Dermis microvascular lymphatic vessel endothelial cell (primary cell): ENCODE results near the gene CCDC85C. TPM values are rescaled to one million over a fixed set of nuclear protein-coding genes. Genes with fewer than 3 reads are reported as not detected.

Experiments
- DNase-seq, 2 donors: peaks; one replicate each; pipeline versions ENCODE4 v3.0.0 to v3.0.0-alpha.2; 2010; ENCODE audit warnings: low read depth in 2 of 2
- total RNA-seq: library from RNA; depleted of rRNA; stranded (reverse); fragments of >200 nt; gene quantifications from 2 replicates; pipeline ENCODE4 v1.2.1, GENCODE V29; 2014

The CCDC85C gene
- total RNA-seq, 1 donor from 2014 or later = 5.5 TPM

DNA sequence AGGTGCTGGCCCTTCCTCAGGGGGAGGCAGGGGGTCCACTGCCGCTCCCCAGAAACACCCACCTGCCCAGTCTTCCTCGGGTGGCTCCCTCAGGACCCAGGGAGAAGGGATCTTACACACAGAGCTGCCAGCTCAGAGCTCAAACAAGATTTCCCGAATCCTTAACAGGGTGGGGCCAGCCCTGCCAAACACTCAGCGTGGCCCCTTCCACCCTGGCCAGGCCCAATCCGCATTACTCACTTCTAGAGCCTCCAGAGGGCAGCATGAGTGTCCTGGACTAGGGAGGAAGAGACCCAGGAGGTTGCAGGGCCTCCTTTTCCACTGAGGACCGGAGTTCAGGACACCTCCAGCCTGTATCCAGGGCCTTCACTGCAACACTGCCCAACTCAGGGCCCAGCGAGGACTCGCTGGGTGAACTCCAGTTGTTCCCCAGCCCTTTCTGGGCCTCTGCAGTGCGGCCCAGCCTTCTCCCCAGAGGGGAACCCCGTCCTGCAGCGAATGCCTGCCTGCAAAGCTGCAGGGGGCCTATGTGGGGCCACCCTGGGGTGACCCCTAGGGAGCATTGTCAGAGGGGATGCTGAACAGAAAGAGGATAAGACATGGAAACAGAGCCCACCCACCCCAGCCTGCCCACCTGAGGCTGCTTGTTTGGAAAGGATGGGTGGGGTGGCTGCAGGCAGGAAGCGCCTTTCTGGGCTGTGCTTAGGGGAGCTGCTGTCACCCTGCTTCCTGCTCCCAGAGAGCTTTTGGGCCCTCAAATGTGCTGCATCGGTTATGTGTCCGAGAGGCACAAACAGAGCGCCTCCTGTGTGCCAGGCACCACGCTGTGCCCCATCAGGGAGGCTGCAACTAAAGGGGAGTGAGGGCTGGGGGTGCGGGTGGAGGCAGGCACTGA lies 79.0 kb downstream of the CCDC85C start:
- peak in 1 of 2 donors; percentile 43 for DNase-seq

DNA sequence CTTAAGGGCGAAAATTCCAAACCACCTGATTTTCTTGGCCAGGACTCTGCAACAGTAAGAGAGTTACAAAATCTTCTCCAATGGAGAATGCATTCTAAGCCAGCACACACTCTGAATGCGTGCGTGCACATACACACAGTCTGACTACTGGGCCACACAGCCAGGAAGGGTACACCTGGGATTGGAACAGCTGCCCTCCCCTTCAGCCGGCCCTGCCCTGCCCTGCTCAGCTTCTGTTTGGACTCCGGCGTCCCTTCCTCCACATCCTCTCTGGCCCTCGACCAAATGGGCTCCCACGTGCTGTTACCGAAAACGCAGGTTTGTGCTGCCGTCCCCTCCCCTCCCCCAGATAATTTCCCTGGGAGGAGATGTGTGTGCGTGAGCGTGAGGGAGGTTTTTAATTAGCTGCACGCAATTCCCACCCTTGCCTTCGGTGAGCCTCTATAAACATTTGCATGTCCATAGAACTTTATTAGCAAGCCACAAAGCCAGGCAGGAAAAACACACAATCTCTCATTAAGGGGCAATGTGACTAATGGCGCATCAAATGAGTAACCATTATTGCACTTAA lies 79.8 kb downstream of the CCDC85C start:
- DNase-seq = no peak

DNA sequence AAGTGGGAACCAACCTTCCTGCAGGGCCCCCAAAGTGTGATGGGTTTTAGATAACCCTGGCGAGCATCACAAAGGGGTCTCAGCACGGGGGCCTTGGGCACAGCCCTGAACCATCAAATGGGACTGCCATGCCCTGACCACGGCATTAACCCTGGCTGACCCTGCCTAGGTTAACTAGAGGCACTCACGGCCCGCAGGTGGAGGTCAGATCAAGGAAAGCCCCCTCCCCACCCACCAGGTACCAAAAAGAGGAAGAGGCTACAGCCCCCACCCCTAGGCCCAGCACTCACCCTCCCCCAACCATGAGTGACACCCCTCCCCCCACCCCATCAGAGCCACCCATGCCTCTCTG lies 80.3 kb downstream of the CCDC85C start:
- DNase-seq = no peak

DNA sequence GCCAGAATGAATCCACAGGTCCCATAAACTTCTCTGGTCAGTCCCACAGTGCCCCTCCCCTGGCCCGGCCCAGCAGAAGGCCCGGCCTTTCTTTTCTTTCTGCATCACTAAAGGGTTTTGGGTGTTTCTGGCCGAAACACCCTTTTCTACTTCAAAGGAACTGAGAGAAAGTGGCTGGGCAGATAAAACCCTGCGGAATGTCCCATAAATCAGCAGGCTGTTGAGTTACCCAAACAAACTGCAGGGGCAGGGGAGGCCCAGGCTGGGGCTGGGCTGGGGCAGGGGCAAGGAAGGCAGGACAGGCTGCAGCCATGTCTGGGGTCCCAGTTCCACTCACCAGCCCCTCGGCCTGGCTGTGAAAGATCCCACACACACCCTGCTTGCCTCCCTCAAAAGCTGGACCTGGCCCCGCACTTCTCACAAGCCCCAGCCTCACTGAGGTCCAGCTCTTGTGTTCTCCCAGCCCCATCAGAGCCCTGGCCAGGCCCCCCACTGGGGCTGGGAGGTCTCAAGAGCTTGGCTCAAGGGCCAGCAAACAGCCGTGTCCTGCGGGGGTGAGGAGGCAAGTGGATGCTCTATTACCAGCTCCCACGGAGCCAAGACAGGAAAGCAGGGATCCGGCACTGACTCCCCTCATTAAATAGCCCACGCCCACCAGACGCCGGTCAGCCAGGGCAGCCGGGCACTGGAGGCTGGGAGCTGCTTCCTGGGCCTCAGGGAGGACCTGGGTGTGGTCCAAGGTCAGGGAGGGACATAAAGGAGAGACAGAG lies 80.9 kb downstream of the CCDC85C start:
- DNase-seq = no peak

DNA sequence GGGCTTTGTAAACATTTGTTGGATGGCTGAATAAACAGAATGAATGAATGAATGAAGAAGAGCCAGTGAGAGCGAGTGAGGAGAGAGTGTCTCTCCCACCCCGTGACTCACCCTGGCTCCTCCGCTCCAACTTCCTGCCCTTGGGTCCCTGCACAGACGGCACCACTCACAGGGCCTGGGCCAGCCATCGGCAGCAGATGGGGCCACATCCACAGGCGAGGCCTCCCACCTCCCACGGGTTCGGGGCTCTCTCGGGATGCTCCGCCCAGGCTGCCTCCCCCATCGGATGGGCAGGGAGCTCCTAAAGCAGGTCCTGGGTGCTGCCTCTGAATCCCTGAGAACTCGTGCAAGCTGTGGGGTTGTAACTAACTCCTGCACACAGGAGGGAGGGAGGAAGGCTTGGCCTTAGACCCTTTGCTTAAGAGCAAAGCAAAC lies 81.5 kb downstream of the CCDC85C start:
- DNase-seq = peak in 1 of 2 donors; percentile 67

DNA sequence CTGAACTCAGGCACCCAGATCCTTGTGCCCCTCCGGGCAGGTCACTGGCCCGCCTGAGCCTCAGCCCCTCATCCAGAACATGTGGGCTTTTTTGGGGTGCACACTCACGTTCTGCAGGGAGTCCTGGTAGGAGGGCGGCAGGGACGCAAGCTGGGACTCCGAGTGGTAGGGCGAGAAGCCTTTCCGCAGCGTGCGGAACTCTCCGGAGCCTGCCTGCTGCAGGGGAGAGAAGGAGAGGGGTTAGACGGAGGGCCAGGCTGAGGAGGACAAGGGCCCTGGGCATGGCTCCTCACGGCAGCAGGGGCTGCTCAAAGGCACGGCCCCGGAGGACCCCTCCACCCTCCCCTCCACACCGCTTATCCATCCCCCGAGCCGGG lies 82.0 kb downstream of the CCDC85C start:
- DNase-seq = no peak

DNA sequence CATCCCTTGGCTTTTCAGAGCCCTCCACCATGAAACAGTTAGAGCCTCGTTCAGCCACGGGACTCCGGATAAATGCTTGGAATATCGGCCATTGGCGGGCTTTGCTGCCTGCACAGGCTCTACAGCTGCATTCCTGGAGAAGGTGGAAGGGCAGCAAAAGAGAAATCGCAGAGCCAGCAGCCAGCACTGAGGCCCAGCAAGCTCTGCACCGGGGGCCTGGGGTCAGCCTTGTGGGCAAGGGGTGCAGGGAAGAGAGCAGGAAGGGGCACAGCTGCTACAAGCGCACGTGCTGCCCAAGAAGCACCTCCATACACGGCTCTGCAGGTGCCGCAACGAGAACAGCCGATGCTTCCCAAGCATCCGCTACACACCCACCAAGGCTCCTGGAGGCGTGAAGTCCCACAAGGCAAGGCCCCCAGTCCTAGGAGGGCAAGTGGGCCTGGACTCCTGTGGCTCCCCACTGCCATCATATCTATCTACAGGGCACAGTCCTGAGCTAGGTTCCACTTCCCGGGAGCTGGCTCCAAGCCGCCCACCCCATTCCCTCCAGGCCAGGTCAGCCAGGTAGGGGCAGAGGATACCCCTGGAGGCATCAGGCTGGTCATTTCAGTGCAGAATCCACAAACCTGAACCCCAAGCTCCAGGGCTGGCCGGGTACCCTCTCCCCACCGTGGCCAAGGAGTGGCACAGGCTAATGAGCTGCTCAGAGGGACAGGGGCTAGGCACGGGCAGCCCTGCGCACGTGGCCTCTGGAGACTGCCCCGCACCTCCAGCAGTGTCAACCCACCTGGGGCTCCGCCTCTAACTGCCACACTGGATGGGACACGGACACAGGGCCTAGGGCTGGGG lies 82.6 kb downstream of the CCDC85C start:
- no peak for DNase-seq

DNA sequence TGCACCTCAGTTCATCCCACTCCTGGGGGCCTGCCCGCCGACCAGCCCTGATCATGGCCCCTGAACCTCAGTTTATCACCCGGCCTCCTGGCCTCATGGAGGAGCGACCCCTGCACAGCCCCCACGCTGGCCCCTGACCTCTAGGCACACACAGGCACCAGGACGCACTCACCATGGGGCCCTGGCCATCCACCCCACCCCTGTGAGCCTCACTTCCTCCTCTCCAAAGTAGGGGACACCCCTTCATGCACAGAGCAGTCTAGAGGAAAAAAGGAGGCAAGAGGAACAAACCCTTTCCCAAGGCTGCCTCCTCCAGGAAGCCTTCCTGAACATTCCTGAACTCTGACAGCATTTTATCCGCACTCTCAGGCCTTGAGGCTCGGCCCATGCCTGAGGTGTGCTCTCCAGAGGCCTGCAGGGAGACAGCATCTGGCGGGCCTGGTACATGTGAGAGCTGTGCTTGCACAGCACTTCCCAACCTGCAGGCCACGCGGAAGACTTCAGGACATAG lies 83.4 kb downstream of the CCDC85C start:
- no peak for DNase-seq

DNA sequence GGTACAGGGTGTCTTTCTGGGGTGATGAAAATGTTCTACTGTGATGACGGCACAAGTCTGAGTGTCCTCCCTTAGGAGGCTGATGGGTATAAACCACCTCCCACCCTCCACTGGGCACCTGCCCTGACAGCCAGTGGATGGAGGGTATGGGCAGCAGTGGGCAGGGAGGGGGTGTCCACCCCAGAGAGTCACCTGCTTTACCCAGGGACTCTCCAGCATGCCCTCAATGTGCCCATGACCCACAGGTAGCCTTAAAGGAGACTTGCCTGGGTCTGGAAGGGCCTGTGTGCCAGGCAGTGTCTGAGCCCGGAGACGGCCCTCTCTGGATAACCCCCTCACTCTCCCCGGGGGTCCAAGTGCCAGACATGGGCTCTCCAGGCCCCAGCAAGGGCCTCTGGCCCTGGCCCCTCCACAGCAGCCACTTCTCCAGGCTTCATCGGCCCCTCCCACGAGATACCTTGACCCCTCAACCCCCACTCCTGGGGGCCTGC lies 84.0 kb downstream of the CCDC85C start:
- no peak for DNase-seq

DNA sequence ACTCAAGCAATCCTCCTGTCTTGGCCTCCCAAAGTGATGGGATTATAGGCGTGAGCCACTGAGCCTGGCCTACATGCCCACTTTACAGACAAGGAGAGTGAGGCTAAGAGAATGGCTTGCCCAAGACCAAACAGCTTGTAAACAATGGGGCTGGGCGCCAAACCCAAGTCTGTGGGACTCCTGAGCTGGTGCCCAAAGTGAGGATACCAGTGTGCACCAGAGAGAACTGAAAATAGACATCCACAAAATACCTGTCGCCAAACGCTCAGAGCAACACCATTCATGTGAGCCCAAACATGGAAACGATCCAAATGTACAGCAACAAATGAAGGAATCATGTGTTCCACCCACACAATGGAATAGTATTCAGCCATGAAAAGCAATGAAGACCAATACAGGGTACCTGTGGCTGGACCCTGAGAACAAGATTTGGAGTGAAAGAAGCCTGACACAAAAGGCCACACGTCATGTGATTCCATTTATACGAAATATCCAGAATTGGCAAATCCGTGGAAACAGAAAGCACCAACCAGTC lies 84.6 kb downstream of the CCDC85C start:
- DNase-seq = no peak

DNA sequence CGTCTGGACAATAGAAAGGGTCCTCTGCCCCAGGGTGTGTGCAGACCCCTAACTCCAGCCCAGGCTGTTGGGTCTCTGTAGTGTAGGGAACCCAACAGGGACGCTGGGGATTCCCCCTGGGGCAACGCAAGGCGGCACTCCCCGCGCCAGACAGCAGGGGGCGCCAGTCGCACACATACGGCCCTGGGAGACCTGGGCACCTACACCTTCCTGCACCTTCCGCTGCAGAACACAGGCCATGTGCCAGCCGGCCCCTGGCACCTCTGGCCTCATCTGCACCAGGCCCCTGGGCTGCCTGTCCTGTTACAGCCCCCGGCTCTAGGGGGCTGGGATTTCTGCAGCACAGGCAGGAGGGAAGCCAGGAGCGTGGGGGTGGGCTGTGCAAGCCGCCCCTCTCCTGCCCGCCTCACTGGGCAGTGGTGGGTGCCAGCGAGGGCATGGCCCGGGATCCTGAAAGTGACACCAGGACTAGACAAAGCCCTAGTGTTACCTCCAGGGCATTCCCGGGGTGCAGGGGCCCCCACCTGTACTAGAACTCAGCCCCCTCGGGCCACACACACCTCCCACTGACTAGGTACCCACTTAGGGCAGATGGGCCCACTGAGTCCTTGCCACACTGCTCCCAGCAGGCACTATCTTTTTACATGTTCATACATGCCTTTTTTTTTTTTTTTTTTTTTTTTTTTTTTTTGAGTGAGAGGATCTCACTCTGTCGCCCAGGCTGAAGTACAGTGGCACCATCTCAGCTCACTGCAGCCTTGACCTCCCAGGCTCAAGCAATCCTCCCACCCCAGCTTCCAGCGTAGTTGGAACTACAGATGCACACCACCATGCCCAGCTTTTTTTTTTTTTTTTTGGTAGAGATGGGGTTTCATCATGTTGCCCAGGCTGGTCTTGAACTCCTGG lies 85.3 kb downstream of the CCDC85C start:
- peak in 1 of 2 donors; percentile 56 for DNase-seq

DNA sequence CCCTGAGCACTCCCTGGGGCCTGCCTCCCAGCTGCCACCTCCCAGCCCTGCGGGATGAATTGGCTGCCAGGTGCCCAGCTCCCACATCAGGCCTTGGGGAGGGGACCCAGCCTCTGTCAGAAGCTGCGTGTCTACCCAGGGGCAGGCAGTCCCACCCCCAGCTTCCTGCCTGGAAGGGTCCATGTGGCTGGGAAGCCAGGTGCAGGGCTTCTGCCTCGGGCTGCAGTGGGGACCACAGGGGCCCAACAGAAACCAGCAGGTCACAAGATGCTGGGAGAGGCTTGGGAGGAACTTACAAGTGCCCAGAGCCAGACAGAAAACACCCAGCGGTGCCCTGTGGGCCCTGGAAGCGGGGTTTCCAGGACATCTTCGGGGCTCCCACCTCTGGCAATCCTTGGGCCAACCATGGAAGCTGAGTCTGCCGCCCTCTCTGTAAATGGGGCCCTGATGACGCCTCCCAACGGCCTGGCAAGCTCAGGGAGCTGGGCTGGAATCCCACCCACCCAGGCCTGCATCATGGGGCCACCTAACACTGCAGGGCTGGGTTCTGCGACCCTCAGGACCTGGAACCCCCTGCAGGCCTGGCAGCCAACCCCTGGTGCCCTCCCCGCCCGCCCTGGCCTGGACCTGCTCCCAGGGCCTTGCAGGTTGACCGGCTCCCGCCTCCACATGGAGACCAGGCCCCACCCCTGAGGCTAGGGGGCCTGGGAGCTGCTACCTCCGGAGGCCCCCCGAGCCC lies 86.2 kb downstream of the CCDC85C start:
- no peak for DNase-seq

DNA sequence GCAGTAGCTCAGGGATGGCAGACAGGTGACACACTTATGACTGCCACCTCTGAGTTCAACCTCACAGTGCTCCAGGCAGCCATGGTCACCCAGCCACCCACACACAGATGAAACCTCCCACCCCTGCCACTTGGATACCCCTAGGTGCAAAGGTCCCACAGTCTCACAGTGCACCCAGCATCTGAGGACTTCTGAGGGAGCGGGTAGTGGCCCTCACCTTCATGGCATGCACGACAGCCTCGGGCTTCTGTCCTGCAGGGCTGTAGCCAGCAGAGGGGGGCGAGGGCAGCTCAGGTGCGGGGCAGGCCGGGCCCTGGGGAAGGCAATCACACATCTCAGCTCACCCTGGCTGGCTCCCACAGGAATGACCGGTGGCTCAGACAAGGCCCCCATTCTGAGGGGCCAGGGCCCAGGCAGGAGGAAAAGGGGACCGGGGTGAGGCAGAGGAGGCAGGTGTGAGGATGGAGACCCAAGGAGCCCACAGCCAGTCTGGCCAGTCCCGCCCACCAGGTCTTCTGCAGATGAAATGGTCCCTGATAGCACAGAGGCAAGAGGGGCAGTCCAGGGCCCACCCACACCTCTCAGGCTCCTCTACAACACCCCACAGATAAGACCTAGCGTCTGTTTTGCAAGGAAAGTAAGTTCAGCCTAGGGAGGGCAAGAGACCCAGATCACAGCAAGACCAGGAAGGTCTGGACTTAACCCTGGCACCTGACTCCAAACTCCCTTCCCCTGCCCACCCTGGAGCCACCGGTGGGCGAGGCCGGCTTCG lies 87.0 kb downstream of the CCDC85C start:
- DNase-seq = no peak

DNA sequence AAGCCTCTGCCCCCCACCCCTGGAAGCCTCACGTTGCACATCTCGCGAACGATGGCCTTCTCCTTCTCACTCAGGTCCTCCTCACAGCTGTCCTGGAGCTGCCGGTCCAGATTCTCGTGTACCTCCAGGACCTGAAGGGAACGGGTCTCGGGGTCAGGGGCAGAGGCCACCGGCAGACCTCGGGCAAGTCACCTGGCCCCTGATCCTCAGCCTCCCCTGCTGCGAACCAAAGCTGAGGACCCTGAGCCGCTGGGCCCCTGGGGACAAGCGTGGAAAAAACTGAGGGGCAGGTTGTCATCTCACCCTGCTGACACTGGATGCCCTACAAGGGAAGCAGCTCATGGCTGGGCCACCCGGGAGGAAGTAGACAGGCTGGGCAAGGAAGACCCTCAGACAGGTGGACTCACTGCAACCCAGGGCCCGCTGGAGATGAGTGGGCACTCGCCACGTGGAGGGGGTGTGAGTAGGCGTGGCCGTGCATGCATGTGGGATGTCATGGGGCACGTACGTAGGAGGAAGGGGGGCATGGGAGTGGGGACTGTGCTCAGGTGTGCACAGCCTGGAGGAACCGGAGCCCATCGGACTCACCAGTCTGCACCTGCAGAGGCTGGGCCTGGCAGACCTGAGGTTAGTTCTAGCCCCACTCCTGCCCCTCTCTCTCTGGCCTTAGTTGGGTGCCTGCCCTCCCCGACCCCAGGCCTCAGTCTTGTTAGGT lies 87.7 kb downstream of the CCDC85C start:
- no peak for DNase-seq

DNA sequence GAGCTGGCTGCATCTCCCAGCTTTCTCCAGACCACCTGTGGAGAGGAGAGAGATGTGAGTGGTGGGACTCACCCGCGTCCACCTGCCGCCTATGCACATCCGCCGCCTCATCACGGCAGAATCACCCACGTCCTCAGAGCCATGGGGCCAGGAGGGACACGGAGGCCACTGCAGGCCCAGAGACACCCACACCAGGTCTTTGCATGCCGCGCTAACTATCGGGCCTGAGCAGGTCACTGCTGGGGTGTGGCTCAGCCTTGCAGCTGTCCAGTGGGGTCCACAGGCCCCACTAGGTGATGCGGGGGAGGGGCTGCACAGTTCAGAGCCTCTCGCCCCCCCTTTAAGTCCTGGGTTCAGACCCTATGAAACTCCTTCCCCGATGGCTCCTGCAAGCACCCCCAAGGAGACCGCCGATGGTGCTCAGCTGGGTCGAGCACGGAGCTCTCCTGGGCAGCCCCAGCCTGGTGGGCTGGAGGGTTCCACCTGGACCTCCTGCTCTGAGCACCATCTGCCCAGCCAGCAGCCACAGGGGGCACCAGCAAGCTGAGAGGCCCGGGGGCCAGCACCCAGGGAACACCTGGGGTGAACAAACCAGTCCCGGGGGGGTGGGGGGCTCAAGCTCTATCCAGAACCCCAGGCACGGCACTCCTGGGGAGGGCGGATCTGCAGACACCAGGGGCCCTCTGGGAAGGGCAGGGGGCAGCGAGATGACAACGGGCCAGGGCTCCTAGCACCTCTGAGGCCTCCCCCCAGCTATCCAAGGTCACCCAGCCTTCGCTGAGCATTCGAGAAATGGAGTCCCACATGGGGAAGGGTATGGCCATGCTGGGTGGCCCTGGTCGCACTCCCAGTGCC lies 88.5 kb downstream of the CCDC85C start:
- DNase-seq = no peak

DNA sequence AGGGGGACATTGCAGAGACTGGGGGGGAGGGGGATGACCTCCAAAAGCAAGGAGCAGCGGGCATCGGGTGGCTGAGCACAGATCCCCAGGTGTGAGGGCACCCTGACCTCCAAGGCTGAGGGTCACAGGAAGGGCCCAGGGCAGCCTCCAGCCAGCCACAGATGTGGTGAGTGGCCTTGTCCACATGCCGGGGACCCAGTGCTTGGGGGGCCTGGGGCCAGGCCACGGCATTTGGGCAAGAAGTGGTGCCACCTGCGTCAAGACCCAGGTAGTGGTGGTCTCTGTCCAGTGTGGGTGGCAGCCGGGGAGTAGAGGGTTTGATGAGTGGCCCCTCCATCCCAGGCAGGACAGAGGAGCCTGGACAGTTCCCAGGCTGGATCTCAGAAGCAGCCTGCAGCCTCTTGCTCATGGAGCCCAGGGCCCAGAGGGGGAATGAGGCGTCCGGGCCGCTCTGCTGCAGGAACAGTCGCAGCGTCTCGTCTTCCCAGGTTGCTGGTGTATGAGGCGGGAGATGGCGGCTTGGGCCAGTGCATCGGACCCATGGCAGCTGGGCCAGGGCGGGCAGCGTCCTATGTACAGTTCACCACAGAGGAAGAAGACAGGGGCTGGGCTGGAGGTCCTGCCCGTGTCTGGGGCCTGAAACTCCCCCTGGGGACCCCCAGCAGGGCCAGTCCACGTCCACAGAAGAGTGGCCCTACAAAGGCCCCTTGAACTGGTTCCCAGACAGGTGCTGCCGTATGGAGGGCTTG lies 89.3 kb downstream of the CCDC85C start:
- no peak for DNase-seq
